Measurements from ENCODE around the gene CALD1.

The CALD1 gene

GRCh38 chr7:134890246-134891240 lies 111.1 kb downstream of the CALD1 start:
- no peak for DNase-seq (ENCODE audit: extremely low read depth in 1 of 2, low read depth in 1 of 2)

- no peak for DNase-seq (ENCODE audit: extremely low read depth in 1 of 2, low read depth in 1 of 2)
Observed at GRCh38 chr7:134891262-134891695, 111.8 kb downstream of the CALD1 start.

GRCh38 chr7:134891696-134892678 lies 112.6 kb downstream of the CALD1 start:
- no peak for DNase-seq (ENCODE audit: extremely low read depth in 1 of 2, low read depth in 1 of 2)

- no peak for DNase-seq (ENCODE audit: extremely low read depth in 1 of 2, low read depth in 1 of 2)
Observed at GRCh38 chr7:134892963-134893362, 113.5 kb downstream of the CALD1 start.

- DNase-seq (ENCODE audit: extremely low read depth in 1 of 2, low read depth in 1 of 2), result no peak
Observed at GRCh38 chr7:134893920-134894319, 114.5 kb downstream of the CALD1 start.

- no peak for DNase-seq (ENCODE audit: extremely low read depth in 1 of 2, low read depth in 1 of 2)
Observed at GRCh38 chr7:134894928-134895327, 115.5 kb downstream of the CALD1 start.

GRCh38 chr7:134896073-134896472 lies 116.6 kb downstream of the CALD1 start:
- DNase-seq (ENCODE audit: extremely low read depth in 1 of 2, low read depth in 1 of 2), result no peak

- no peak for DNase-seq (ENCODE audit: extremely low read depth in 1 of 2, low read depth in 1 of 2)
Observed at GRCh38 chr7:134897936-134898335, 118.5 kb downstream of the CALD1 start.

- DNase-seq (ENCODE audit: extremely low read depth in 1 of 2, low read depth in 1 of 2), result no peak
Observed at GRCh38 chr7:134899729-134900128, 120.3 kb downstream of the CALD1 start.

GRCh38 chr7:134900166-134900982 lies 120.9 kb downstream of the CALD1 start:
- no peak for DNase-seq (ENCODE audit: extremely low read depth in 1 of 2, low read depth in 1 of 2)

GRCh38 chr7:134901389-134902020 lies 122.1 kb downstream of the CALD1 start:
- no peak for DNase-seq (ENCODE audit: extremely low read depth in 1 of 2, low read depth in 1 of 2)

GRCh38 chr7:134902058-134902457 lies 122.6 kb downstream of the CALD1 start:
- DNase-seq (ENCODE audit: extremely low read depth in 1 of 2, low read depth in 1 of 2), result no peak

- DNase-seq (ENCODE audit: extremely low read depth in 1 of 2, low read depth in 1 of 2), result no peak
Observed at GRCh38 chr7:134903073-134903790, 123.8 kb downstream of the CALD1 start.

GRCh38 chr7:134905375-134905774 lies 125.9 kb downstream of the CALD1 start:
- no peak for DNase-seq (ENCODE audit: extremely low read depth in 1 of 2, low read depth in 1 of 2)

GRCh38 chr7:134907000-134907399 lies 127.6 kb downstream of the CALD1 start:
- no peak for DNase-seq (ENCODE audit: extremely low read depth in 1 of 2, low read depth in 1 of 2)

- no peak for DNase-seq (ENCODE audit: extremely low read depth in 1 of 2, low read depth in 1 of 2)
Observed at GRCh38 chr7:134907639-134908038, 128.2 kb downstream of the CALD1 start.

GRCh38 chr7:134908289-134908688 lies 128.9 kb downstream of the CALD1 start:
- no peak for DNase-seq (ENCODE audit: extremely low read depth in 1 of 2, low read depth in 1 of 2)

GRCh38 chr7:134910214-134910890 lies 130.9 kb downstream of the CALD1 start:
- no peak for DNase-seq (ENCODE audit: extremely low read depth in 1 of 2, low read depth in 1 of 2)

GRCh38 chr7:134910968-134911367 lies 131.5 kb downstream of the CALD1 start:
- DNase-seq (ENCODE audit: extremely low read depth in 1 of 2, low read depth in 1 of 2), result no peak
